ENCODE results near the gene C4A.
"Not testable (repeated sequence)": the region's sequence is repeated elsewhere in the genome, so short reads cannot be mapped to it uniquely, and the experiment has no call there.

Gene C4A

DNA sequence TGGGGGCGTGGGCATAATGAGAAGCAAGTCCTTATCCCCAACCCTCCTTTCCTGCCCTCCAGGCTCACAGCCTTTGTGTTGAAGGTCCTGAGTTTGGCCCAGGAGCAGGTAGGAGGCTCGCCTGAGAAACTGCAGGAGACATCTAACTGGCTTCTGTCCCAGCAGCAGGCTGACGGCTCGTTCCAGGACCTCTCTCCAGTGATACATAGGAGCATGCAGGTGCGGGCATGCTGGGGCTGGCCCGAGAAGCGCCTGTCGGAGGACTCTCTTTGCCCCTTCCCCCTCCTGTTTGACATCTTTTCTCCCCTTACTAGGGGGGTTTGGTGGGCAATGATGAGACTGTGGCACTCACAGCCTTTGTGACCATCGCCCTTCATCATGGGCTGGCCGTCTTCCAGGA is 46.8 kb downstream of the C4A start:
- not testable (repeated sequence) for DNase-seq (ENCODE audit: low read depth)

DNA sequence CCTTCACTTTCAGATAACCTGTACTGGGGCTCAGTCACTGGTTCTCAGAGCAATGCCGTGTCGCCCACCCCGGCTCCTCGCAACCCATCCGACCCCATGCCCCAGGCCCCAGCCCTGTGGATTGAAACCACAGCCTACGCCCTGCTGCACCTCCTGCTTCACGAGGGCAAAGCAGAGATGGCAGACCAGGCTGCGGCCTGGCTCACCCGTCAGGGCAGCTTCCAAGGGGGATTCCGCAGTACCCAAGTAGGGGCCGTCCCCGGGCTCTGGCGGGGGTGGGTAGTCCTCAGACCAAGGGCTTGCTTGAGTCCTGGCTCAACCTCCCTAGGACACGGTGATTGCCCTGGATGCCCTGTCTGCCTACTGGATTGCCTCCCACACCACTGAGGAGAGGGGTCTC is 47.7 kb downstream of the C4A start:
- DNase-seq (ENCODE audit: low read depth): not testable (repeated sequence)

DNA sequence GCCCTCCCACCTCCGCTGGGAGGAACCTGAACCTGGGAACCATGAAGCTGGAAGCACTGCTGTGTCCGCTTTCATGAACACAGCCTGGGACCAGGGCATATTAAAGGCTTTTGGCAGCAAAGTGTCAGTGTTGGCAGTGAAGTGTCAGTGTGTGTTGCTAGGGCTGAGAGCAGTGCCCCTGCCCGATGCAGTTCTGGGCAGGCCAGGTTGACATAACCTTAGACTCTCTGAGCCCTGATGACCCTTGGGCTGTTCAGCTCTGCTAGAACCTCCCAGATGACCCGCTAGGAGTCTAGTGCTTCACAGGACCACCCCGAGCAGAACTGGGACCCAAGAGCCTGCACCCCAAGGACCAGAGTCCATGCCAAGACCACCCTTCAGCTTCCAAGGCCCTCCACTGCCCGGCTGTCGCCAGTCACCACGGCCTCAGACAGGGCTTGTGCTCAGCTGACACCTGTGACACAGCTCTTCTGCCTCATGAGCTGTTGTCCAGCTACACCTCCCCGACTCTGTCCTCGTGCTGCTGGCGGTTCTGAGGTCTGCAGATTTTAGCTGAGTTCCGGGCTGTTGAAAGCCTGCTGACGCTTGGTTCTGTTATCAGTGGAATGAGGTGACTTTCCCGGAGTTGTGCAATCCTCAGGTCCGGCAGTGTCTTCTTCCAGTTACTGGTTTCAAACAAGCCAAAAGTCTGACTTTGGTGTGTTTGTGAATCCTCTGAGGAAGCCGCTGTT is 53.6 kb downstream of the C4A start:
- DNase-seq (ENCODE audit: low read depth): not testable (repeated sequence)

GRCh38 chr6:32037136-32037535 is 55.3 kb downstream of the C4A start:
- DNase-seq (ENCODE audit: low read depth): not testable (repeated sequence)

GRCh38 chr6:32037598-32038524 is 56.0 kb downstream of the C4A start, which contains the start of gene CYP21A2:
Gene CYP21A2, plus strand, starts transcription at chr6:32038415. Its CDS starts 8 bp downstream, at chr6:32038423.
- DNase-seq (ENCODE audit: low read depth): not testable (repeated sequence)

GRCh38 chr6:32038878-32039277 is 57.0 kb downstream of the C4A start:
- DNase-seq (ENCODE audit: low read depth): not testable (repeated sequence)

DNA sequence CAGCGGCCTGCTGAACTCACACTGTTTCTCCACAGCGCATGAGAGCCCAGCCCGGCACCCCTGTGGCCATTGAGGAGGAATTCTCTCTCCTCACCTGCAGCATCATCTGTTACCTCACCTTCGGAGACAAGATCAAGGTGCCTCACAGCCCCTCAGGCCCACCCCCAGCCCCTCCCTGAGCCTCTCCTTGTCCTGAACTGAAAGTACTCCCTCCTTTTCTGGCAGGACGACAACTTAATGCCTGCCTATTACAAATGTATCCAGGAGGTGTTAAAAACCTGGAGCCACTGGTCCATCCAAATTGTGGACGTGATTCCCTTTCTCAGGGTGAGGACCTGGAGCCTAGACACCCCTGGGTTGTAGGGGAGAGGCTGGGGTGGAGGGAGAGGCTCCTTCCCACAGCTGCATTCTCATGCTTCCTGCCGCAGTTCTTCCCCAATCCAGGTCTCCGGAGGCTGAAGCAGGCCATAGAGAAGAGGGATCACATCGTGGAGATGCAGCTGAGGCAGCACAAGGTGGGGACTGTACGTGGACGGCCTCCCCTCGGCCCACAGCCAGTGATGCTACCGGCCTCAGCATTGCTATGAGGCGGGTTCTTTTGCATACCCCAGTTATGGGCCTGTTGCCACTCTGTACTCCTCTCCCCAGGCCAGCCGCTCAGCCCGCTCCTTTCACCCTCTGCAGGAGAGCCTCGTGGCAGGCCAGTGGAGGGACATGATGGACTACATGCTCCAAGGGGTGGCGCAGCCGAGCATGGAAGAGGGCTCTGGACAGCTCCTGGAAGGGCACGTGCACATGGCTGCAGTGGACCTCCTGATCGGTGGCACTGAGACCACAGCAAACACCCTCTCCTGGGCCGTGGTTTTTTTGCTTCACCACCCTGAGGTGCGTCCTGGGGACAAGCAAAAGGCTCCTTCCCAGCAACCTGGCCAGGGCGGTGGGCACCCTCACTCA is 57.7 kb downstream of the C4A start:
- not testable (repeated sequence) for DNase-seq (ENCODE audit: low read depth)

DNA sequence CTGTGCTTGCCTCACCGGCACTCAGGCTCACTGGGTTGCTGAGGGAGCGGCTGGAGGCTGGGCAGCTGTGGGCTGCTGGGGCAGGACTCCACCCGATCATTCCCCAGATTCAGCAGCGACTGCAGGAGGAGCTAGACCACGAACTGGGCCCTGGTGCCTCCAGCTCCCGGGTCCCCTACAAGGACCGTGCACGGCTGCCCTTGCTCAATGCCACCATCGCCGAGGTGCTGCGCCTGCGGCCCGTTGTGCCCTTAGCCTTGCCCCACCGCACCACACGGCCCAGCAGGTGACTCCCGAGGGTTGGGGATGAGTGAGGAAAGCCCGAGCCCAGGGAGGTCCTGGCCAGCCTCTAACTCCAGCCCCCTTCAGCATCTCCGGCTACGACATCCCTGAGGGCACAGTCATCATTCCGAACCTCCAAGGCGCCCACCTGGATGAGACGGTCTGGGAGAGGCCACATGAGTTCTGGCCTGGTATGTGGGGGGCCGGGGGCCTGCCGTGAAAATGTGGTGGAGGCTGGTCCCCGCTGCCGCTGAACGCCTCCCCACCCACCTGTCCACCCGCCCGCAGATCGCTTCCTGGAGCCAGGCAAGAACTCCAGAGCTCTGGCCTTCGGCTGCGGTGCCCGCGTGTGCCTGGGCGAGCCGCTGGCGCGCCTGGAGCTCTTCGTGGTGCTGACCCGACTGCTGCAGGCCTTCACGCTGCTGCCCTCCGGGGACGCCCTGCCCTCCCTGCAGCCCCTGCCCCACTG is 58.6 kb downstream of the C4A start:
- DNase-seq (ENCODE audit: low read depth): not testable (repeated sequence)

DNA sequence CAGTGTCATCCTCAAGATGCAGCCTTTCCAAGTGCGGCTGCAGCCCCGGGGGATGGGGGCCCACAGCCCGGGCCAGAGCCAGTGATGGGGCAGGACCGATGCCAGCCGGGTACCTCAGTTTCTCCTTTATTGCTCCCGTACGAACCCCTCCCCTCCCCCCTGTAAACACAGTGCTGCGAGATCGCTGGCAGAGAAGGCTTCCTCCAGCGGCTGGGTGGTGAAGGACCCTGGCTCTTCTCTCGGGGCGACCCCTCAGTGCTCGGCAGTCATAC is 59.1 kb downstream of the C4A start:
- DNase-seq (ENCODE audit: low read depth): not testable (repeated sequence)

- not testable (repeated sequence) for DNase-seq (ENCODE audit: low read depth)
Measured at GRCh38 chr6:32041385-32041784, 59.5 kb downstream of the C4A start.

DNA sequence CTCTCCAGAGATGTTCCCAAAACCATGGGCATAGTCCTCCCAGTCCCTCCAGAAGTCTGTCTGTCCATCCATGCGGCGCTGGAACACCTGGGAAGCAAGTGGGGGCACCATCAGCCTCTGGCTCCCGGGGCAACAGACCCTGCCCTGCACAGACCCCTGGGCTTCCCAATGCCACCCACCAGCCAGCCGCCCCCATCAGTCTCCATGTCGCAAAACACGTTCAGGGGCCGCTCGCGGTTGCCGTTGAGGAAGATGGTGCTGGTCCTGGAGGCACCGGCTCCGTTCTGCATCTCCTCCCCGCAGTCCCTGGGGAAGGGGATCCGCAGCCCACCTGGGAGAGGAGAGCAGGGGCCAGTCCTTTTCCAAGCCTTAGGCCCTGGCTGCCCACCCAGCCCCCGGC is 60.4 kb downstream of the C4A start:
- not testable (repeated sequence) for DNase-seq (ENCODE audit: low read depth)

GRCh38 chr6:32043589-32044380 is 61.9 kb downstream of the C4A start:
- DNase-seq (ENCODE audit: low read depth): not testable (repeated sequence)

- not testable (repeated sequence) for DNase-seq (ENCODE audit: low read depth)
Measured at GRCh38 chr6:32044916-32045315, 63.1 kb downstream of the C4A start.

DNA sequence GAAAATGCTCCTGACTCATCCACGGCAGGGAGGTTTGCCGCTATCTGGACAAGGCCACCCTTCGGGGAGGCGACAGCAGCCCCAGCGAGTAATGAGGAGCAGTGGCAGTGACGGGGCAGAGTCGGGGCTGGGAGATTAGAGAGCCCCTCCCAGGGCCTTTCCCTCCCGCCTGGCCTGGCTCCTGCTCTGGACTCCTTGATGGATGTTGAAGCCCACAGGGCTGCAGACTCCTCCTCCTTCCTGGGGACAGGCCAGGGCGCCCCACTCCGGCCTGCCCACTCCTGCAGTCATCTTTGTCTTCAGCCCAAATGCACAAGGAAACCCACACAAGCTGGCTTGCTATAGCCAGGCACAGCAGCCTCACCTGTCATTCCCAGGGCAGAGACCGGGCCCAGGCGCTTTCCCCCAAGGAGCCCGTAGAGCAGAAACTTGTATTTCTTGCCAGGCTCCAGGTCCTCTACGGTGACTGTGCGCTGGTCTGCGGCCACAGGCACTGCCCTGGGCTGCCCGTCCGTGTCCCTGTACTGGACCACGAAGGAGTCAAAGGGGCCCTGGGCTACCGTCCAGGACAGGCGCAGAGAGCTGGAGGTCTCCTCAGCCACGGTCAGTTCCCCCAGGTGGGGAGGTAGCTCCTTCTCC is 64.1 kb downstream of the C4A start:
- no peak for DNase-seq (ENCODE audit: low read depth)

DNA sequence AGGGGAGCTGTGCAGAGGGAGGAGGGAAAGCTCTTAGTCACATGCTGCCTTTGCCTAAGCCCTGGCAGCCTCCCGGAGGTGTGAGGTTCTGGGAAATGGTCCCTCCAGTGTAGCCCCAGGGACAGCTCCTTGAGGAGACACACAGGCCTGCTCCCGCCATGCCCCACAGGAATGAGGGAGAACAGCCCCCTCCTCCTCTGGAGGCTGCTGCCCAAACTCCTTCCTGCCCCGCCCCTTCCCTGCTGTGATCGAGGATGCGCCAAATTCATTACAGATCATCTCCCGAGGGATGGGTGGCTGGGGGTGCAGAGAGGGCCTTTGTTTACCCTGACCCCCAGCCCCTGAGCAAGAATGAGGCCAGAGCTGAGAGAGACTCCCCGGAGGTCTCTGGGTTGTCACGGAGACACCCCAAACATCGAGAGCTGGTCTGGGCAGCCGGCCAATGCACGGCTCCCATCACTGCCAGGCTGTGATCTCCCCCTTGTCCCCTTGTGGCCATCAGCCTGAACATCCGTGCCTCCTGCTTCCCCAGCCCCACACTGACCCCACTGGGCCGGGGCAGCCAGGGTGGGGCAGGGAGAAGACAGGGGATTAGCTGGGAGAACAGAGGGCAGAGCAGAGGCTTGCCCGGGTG is 64.7 kb downstream of the C4A start:
- peak; percentile 18 for DNase-seq (ENCODE audit: low read depth)

DNA sequence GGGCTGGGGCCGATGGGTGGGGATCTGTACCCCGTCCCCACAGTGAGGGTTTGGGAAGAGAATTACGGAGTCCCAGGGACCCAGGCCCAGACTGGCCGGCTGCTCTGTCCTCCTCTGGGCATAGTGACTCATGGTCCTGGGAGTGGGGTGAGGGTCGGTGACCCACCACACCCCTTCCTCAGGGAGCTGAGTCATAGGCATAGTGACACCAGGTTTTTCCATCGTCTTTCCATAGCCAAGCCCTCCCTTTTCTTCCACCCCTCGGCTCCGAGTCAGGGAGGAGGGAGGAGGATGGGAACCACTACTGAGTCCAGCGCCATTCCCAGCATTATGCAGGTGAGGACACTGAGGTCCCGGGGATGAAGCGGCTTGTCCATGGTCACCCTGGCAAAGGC is 65.2 kb downstream of the C4A start:
- peak; percentile 30 for DNase-seq (ENCODE audit: low read depth)

DNA sequence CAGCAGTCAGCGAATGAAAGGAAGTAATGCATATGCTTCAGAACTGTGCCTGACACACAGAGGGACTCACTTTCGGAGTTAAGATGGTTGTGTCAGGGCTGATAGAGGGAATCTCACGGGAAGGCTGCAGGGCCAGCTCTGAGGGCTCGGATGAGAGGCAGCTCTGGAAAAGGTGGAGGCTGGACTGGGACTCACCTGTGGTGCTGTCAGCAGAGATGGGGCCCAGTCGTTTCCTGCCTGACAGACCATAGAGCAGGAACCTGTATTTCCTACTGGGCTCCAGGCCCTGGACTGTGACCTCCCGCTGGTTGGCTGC is 65.6 kb downstream of the C4A start:
- no peak for DNase-seq (ENCODE audit: low read depth)

DNA sequence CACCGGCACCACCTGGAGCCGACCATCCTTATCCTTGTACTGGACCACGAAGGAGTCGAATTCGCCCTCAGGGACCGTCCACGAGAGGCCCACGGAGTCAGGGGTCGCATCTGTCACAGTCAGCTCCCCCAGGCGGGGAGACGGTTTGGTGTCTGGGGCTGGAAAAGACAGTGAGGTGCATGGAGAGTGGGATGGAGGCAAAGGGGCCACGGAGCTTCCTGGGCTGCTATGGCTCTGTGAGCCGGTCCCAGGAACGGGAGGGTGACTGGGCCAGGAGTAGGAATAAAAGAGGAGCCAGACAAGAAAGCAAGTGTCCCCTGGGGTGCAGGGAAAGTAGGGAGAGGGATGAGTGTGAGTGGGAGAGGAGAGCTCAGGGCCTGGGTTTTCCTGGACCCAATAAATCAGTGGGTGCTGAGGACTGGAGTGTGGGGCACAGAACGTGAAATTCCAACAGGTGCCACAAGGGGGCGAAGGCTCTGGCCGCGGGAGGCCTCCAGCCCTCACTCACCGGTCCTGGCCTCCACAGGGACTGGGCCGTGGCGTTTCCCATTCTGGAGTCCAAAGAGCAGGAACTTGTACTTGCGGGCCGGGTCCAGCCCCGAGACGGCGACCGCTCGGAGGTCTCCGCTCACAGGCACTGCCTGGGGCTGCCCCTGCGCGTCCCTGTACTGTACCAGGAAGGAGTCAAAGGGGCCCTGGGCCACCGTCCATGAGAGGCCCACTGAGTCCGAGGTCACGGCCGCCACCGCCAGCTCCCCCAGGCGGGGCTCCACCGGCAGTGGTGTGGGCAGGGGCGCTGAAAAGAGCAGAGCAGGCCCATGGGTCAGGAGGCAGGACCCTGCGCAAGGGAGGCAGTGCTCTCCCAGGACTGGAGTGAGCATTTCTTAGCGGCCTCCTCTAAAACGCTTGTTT is 66.3 kb downstream of the C4A start:
- peak; percentile 45 for DNase-seq (ENCODE audit: low read depth)

DNA sequence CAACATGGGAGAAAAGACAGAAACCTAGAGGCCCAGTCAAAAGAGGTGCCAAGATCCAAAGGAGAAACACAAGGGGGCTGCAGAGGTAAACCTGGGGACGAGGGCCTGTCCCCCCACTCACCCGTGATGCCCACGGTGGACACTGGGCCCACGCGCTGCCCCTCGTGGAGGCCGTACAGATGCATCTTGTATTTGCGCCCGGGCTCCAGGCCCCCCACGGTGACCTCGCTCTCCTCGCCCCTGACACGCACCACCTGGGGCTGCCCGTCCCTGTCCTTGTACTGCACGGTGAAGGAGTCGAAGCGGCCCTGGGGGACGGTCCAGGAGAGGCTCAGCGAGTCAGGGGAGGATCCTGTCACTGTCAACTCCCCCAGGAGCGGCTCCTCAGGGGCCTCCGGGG is 67.3 kb downstream of the C4A start:
- DNase-seq (ENCODE audit: low read depth): not testable (repeated sequence)
